ENCODE data around the gene C20orf144.

Gene C20orf144

GRCh38 chr20:33673114-33673409 is 10.9 kb downstream of the C20orf144 start:
- intact Hi-C loops (cut with DNase I; ENCODE audit: low total_unique reads) = no loop called here
- Histone ChIP-seq H3K27me3 (no peaks in the 10 kb centered on the region), H3K4me1 (peaks cover 0 to 77% (median 65%) of the 10 kb centered on the region in 4 donors), H3K36me3 (peaks cover 0 to 22% (median 4%) of the 10 kb centered on the region in 3 donors), H3K27ac (peak overlapping the region; percentile 98), H3K4me3 (peak overlapping the region; percentile 67 to 72), H3K9me3 (no peaks in the 10 kb centered on the region)
- no peak for DNase-seq
- no peak for TF ChIP-seq CTCF (IDR thresholded peaks at IDR 0.05)

- Histone ChIP-seq H3K9me3 (no peaks in the 10 kb centered on the region), H3K4me1 (peaks cover 0 to 71% (median 61%) of the 10 kb centered on the region in 4 donors), H3K27me3 (no peaks in the 10 kb centered on the region), H3K27ac (peak overlapping the region; percentile 98), H3K36me3 (peaks cover 0 to 20% (median 4%) of the 10 kb centered on the region in 3 donors), H3K4me3 (peak overlapping the region; percentile 67 to 72)
- intact Hi-C loops (cut with DNase I; ENCODE audit: low total_unique reads) = no loop called here
- TF ChIP-seq CTCF (IDR thresholded peaks at IDR 0.05) = no peak
- peak in 1 of 2 donors; percentile 72 for DNase-seq
These were observed 11.5 kb downstream of the C20orf144 start for GRCh38 chr20:33673410-33674293.

GRCh38 chr20:33674294-33675135 is 12.4 kb downstream of the C20orf144 start, which contains the start of gene NECAB3:
NECAB3 (minus strand) TSS chr20:33674428; CDS start chr20:33674352, 76 bp downstream.
- Histone ChIP-seq H3K9me3 (no peaks in the 10 kb centered on the region), H3K4me1 (peaks cover 0 to 69% (median 59%) of the 10 kb centered on the region in 4 donors), H3K4me3 (peak within 1 kb of the TSS; percentile 67 to 72), H3K27ac (peak within 1 kb of the TSS; percentile 98), H3K27me3 (no peaks in the 10 kb centered on the region), H3K36me3 (peaks cover 0 to 12% (median 0%) of the 10 kb centered on the region in 3 donors)
- peak; percentile 84 to 95 for DNase-seq
- intact Hi-C loops (cut with DNase I; ENCODE audit: low total_unique reads) = no loop called here
- TF ChIP-seq CTCF (IDR thresholded peaks at IDR 0.05) = no peak

- intact Hi-C loops (cut with DNase I; ENCODE audit: low total_unique reads) = no loop called here
These were observed 13.2 kb downstream of the C20orf144 start for GRCh38 chr20:33675136-33675959.

More at GRCh38 chr20:33675136-33675959, 13.2 kb downstream of the C20orf144 start:
- no peaks in the 10 kb centered on the region for H3K27me3 ChIP-seq
- peak overlapping the region; percentile 98 for H3K27ac ChIP-seq
- peaks cover 0 to 8% (median 0%) of the 10 kb centered on the region in 3 donors for H3K36me3 ChIP-seq
- TF ChIP-seq CTCF (IDR thresholded peaks at IDR 0.05) = no peak
- H3K4me1 ChIP-seq = peaks cover 0 to 68% (median 57%) of the 10 kb centered on the region in 4 donors
- DNase-seq = peak; percentile 78 to 93
- no peaks in the 10 kb centered on the region for H3K9me3 ChIP-seq
- peak overlapping the region; percentile 67 to 72 for H3K4me3 ChIP-seq
